ENCODE data around the gene CEACAM19.
"Not testable (repeated sequence)": the region's sequence is repeated elsewhere in the genome, so short reads cannot be mapped to it uniquely, and the experiment has no call there.

The CEACAM19 gene, protein sequence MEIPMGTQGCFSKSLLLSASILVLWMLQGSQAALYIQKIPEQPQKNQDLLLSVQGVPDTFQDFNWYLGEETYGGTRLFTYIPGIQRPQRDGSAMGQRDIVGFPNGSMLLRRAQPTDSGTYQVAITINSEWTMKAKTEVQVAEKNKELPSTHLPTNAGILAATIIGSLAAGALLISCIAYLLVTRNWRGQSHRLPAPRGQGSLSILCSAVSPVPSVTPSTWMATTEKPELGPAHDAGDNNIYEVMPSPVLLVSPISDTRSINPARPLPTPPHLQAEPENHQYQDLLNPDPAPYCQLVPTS

DNA sequence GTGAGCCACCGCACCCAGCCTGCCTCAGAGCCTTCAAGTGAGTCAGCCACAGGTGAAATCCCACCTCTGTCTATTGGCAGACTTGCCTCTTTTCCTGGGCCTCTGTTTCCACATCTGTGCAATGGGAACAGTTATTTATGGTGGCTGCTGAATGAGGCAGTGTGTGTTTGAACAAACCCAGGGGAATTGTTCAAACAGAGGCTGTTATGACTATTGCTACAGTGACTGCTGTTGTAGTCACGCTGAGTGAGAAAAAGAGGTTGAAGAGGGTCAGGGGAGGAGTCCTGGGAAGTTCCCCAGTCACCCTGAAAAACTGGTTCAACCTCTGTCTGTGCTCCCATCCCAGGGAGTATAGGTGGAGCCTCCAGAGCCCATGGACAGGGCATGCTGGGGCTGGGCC is at the start of gene CEACAM19:
TSS of gene CEACAM19 (plus strand) at position 83 of the 400 bp plus-strand sequence. CDS start 450 bp downstream, outside the sequence.
- in situ Hi-C loops (cut with HindIII; ENCODE audit: low sequenced_read_pairs), result no loop called here
- TF ChIP-seq, protein P1, sequence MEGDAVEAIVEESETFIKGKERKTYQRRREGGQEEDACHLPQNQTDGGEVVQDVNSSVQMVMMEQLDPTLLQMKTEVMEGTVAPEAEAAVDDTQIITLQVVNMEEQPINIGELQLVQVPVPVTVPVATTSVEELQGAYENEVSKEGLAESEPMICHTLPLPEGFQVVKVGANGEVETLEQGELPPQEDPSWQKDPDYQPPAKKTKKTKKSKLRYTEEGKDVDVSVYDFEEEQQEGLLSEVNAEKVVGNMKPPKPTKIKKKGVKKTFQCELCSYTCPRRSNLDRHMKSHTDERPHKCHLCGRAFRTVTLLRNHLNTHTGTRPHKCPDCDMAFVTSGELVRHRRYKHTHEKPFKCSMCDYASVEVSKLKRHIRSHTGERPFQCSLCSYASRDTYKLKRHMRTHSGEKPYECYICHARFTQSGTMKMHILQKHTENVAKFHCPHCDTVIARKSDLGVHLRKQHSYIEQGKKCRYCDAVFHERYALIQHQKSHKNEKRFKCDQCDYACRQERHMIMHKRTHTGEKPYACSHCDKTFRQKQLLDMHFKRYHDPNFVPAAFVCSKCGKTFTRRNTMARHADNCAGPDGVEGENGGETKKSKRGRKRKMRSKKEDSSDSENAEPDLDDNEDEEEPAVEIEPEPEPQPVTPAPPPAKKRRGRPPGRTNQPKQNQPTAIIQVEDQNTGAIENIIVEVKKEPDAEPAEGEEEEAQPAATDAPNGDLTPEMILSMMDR (IDR thresholded peaks at IDR 0.05; ENCODE audit: low read depth, low read length, missing control alignments), result no peak
- H3K4me3 ChIP-seq (ENCODE audit: low read depth, low read length), result no peak within 1 kb of the TSS
- no peak for DNase-seq (ENCODE audit: low read depth)

DNA sequence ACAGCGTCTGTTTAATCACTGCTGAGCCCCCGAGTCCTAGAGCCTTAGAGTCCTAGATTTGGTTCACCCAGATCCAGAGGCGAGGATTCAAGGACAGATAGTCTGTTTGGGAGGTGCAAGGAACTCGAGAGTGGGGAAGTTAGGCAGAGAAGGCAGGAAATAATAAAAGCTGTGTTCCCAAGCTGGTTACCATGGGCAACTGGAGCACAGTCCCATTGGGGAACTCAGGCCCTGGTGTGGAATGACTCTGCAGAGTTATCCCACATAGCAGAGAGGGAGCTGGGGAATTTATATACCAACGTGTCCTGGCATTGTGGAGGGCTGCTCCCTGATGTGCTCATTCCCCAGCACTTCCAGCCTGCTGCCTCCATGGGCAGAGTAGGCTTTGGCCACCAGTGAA is 48.2 kb upstream of the CEACAM19 start:
- DNase-seq (ENCODE audit: low read depth), result no peak
- TF ChIP-seq, protein P1 (IDR thresholded peaks at IDR 0.05; ENCODE audit: low read depth, low read length, missing control alignments), result no peak
- H3K4me3 ChIP-seq (ENCODE audit: low read depth, low read length), result no peak overlapping the region
- in situ Hi-C loops (cut with HindIII; ENCODE audit: low sequenced_read_pairs), result no loop called here

DNA sequence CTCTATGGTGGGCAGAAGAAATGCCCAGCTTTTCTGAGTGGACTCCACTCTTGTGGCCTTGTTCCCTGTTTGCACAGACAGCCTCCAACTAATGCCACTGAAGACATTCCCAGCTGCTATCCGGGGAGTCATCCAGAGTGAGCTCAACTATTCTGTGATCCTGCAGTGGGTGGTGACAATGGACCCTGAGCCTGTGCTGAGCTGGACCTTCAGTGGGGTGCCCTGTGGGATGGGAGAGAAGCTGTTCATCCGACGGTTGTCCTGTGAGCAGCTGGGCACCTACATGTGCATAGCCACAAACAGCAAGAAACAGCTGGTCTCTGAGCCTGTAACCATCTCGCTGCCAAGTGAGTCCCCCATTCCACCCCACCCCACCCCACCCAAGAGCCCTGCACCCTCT is 47.7 kb upstream of the CEACAM19 start:
- in situ Hi-C loops (cut with HindIII; ENCODE audit: low sequenced_read_pairs), result no loop called here
- TF ChIP-seq, protein P1 (IDR thresholded peaks at IDR 0.05; ENCODE audit: low read depth, low read length, missing control alignments), result no peak

DNA sequence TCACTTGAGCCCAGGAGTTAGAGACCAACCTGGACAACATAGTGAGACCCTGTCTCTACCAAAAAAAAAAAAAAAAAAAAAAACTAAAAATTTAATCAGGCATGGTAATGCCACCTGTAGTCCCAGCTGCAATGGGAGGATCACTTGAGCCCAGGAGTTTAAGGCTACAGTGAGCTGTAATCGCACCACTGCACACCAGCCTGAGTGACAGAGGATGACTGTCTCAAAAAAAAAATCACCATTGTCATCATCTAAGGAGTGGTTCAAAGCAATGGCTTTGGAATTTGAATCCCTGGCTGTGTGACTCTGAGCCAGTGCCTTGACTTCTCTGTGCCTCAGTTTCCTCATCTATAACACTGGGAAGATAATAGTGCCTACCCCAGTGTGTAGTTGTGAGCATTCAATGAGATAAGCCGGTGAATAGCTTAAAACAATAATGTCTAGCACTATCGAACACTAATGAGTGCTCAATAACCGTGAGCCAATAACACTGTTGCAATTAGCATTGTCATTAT is 46.4 kb upstream of the CEACAM19 start:
- TF ChIP-seq, protein P1 (IDR thresholded peaks at IDR 0.05; ENCODE audit: low read depth, low read length, missing control alignments), result no peak
- DNase-seq (ENCODE audit: low read depth), result no peak
- no peak overlapping the region for H3K4me3 ChIP-seq (ENCODE audit: low read depth, low read length)
- in situ Hi-C loops (cut with HindIII; ENCODE audit: low sequenced_read_pairs), result no loop called here

More for the DNA sequence above, 47.7 kb upstream of the CEACAM19 start:
- no peak for DNase-seq (ENCODE audit: low read depth)
- no peak overlapping the region for H3K4me3 ChIP-seq (ENCODE audit: low read depth, low read length)

DNA sequence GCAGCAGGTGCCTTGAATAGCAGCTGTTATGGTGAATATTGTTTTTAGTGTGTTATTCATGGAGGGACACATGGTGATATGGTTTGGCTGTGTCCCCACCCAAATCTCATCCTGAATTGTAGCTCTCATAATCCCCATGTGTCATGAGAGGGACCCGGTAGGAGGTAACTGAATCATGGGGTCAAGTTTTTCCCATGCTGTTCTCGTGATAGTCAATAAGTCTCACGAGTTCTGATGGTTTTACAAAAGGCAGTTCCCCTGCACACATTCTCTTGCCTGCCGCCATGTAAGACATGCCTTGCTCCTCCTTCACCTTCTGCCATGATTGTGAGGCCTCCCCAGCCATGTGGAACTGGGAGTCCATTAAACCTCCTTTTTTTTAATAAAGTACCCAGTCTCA is 45.6 kb upstream of the CEACAM19 start:
- DNase-seq (ENCODE audit: low read depth); in situ Hi-C loops (cut with HindIII; ENCODE audit: low sequenced_read_pairs); H3K4me3 ChIP-seq (ENCODE audit: low read depth, low read length): not testable (repeated sequence)

DNA sequence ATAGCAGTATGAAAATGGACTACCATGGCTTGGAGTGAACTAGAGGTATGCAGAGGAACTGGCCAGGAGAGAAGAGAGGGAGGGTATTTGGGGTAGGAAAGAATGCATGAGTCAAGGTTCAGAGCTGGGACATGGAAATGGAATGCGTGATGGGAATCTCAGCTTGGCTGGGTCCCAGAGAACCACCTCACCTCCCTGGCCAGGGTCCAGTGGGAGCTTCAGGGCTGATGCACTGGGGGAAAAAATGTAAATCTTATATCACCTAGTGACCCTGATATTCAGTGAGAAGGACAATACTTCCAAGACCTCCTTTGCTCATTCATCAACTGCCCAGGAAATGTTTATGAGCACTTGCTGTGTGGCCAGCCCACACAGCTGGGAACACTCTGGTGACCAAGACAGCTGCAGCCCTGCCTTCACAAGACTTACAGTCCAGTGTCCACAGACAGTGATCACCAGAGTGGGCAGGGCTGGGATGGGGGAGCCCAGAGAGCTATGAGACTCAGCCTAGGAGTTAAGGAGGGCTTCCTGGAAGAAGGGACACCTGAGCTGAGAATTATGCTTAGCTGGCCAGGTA is 45.1 kb upstream of the CEACAM19 start:
- peak; percentile 95 for DNase-seq (ENCODE audit: low read depth)
- no peak overlapping the region for H3K4me3 ChIP-seq (ENCODE audit: low read depth, low read length)
- TF ChIP-seq, protein P1 (IDR thresholded peaks at IDR 0.05; ENCODE audit: low read depth, low read length, missing control alignments), result no peak
- in situ Hi-C loops (cut with HindIII; ENCODE audit: low sequenced_read_pairs), result no loop called here

DNA sequence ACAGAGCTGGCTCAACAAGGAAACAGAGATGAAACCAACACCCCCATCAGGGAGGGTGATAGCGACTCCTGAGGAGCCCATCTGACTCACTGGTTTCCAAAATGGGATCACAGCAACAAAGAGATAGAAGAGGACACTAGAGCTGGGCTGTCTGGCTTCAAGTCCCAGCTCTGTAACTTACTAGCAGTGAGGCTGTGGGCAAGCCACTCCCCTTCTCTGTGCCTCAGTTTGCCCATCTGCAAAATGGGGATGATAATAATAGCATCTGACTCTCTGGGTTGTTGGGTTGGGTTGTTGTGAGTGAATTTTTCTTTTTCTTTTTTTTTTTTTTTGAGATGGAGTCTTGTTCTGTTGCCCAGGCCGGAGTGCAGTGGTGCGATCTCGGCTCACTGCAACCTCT is 43.7 kb upstream of the CEACAM19 start:
- TF ChIP-seq, protein P1 (IDR thresholded peaks at IDR 0.05; ENCODE audit: low read depth, low read length, missing control alignments), result no peak
- in situ Hi-C loops (cut with HindIII; ENCODE audit: low sequenced_read_pairs), result no loop called here

More for the DNA sequence above, 43.7 kb upstream of the CEACAM19 start:
- no peak for DNase-seq (ENCODE audit: low read depth)
- H3K4me3 ChIP-seq (ENCODE audit: low read depth, low read length), result no peak overlapping the region
